Stimulated activated CD4-positive, alpha-beta T cell treated with anti-CD3 and anti-CD28 coated beads, TNF-alpha, amount 100 ng/mL, for 1 hour (primary cell): Measurements from ENCODE around the gene ESYT3.

Experiments
- DNase-seq, 3 donors: peaks; one replicate each; pipeline ENCODE4 v3.0.0-alpha.2; 2020; ENCODE audit warnings: low read depth in 3 of 3, low spot score in 1 of 3

ESYT3 gene

DNA sequence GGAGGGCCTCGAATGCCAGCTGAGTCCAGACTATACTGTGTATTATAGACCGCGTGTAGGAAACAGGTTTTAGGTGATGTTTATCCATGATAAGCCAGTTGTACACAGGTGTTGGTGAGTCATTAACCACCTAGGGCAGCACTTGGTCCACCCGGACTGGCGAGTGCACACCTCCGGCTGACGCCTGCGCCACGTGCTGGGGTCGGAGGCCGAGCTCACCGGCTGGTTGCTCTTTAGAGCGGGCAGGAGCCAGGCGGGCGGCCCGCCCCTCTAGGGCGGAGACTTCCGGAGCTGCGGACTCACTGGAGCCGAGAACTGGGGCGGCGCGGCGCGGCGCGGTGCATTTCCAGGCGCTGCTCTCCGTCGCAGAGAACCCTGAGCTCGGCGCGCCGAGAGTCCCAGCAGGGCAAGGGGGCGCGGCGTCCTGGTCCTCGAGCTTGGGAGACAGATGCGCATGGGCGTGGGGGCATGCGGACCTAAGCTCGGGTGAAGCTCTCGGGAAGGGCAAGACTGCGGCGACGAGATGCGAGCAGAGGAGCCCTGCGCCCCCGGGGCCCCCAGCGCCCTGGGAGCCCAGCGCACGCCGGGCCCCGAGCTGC lies at the start of gene ESYT3:
Gene ESYT3 (plus strand): TSS at position 341 of the 599 bp plus-strand sequence. CDS start 183 bp downstream, at position 524.
- peak in 1 of 3 donors; percentile 11 for DNase-seq

DNA sequence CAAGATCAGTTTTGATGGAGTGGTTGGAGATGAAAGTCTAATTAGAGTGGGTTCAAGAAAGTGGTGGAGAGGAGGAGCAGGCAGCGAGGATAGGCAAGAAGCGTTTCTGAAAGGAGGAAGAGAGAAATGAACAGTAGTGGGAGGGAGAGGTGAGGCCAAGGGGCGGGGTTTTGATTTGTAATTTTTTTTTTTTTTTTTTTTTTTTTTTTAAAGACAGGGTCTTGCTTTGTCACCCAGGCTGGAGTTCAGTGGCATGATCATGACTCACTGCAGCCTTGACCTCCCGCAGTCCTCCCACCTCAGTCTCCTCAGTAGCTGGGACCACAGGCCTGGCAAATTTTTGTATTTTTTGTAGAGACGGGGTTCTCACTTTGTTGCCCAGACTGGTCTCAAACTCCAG lies 49.4 kb upstream of the ESYT3 start:
- no peak for DNase-seq

GRCh38 chr3:138389144-138389601 lies 45.2 kb upstream of the ESYT3 start:
- DNase-seq = no peak

DNA sequence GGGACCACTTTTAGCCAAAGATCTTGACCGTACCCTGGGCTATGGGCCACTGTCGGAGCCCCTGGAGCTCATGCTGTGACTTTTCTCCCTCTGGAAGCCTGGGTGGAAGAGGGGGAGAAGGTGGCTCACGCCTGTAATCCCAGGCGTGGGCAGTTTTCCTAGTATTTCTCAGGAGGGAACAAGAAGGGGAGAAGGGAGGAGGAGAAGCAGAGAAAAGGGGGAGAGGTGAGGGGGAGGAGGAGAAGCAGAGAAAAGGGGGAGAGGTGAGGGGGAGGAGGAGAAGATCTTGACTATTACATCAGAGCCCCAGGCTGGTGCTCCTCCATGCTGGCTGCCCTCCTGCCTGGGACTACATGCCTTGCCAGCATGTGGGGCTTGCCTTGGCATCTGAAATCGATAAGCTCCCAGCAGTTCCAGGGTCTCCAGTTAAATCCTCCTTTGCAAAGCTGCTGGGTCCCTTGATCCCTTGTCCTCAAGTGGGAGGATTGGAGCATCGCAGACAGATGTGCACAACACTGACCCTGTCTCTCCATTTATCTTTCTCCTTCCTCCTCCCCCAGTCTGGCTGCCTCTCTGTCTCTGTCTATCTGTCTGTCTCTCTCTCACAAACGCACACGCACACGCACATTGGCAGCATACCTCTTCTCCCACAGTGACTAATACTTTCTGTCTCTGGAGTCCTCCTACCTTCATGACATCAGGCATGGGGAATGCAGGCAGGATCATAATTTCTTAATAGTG lies 44.4 kb upstream of the ESYT3 start:
- no peak for DNase-seq

- DNase-seq = no peak
Measured at GRCh38 chr3:138390582-138390932, 43.9 kb upstream of the ESYT3 start.

DNA sequence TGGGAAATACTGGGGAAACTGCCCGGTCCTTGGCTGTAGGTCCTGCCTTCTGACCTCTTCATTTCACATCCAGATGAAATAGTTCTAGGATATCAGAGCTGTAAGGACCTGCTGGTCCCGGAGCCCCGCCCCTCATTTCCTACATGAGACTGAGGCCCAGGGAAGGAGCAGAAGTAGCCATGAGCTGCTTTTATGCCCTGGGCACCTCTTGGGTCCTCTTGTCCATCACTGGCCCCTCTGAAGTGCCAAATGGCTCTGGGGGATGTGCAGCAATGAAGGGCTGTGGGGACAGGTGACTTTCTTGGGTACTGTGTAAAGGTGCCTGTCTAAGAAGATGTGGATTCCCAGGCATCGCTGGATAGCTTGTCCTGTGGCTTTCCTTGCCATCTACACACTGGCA lies 40.3 kb upstream of the ESYT3 start:
- no peak for DNase-seq

GRCh38 chr3:138394686-138395085 lies 39.7 kb upstream of the ESYT3 start:
- no peak for DNase-seq

DNA sequence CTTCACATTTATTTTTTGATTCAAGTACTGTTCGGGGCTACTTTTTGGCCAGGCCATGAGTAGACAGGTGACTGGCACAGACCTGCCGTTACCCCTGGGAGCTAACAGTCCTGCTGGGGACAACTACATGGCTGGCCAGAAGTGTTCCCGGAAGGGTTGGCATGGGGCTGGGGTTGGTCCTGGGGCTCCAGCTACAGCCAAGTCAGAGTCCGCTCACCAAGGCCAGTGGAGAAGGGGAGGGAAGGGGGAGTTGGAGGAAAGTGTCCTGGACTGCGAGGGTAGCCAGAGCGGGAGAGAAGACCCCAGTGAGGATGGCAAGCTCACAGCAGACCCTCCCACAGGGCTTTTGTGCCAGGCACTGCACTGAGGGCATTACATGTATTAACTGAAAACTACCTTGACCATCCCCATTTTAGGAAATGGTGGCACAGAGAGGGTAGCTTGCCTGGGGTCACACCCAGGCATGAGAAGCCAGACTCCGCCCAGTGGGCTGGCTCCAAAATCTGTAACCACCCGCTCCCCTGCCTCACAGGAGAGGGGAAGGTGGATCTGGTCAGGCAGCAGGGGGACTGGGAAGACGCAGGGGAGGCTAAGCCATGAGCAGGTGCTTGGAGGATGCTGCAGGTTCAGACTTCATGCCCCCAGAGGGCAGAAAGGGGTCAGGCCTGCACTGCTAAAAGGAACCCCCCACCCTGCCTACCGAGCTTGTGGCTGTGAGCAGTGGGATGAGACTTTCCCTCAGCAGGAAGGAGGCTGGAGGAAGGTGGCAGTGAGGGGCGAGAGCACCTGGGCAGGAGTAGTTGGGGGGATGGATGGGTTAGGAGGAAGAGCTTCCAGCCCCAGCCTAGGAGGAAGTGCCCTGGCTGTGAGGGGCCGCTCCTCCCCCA lies 38.3 kb upstream of the ESYT3 start:
- no peak for DNase-seq

DNA sequence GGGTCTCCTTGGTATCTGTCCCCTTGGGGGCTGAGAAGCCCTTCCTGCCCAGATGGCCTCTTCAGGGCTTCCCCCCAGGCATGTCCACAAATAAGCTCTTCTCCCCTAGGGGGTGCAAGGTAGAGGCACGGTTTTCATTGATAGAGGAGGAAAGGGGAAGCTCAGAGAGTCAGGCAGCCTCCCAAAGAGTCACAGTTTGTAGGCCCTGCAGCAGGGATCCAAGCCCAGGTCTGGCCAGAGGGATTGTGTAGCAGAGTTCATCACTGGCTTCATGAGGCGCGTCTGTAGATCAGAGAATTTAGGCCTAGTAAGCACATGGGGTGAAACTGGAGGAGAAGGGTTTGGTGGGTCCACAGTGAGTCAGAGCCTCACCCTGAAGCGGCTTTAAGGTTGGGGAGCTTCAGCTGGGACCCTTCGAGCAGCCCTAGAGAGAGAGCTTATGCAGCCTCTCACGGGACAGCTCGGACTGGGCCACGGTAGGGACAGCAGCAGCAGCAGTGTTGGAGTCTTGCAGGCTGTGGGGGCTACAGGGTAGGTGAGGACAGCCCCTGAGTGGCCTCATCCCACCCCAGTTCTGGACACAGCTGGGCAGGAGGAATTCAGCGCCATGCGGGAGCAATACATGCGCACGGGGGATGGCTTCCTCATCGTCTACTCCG lies 37.5 kb upstream of the ESYT3 start:
- no peak for DNase-seq

- DNase-seq = no peak
Measured at GRCh38 chr3:138397983-138398382, 36.4 kb upstream of the ESYT3 start.

DNA sequence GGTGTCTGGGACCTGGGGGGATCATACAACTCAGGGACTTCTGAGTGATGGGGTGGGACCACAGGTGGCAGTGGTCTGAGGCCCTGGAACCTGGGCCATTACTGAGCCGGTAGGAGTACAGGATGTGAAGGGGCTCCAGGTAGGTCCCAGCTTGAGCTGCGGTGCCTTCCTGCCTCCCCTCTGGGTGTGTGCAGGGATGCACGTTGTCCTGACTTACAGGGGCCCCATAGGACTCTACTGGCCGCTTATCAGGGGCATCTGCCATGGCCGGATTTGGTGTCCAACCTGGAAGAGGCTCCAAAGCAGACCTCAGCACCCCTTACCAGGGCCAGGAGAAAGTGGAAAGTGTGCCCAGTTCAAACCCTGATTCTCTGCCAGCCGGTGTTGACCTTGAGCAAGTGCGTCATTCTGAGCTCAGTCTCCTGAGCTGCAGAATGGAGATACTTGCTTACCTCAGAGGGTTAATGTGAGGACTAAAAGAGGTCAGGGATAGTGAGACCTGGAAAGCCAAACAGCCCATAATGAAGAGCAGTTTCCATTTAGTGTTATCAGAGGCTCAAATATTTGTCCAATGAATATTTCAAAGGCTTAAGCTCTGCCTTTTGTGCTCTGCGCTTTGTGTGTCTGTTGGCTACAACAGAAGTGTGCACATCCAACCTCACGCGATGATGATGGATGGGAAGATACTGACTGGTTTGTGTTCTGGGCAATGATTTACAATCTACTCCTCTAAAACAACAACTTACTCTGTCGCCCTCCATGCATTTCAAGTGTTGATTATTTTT lies 35.4 kb upstream of the ESYT3 start:
- DNase-seq = no peak

DNA sequence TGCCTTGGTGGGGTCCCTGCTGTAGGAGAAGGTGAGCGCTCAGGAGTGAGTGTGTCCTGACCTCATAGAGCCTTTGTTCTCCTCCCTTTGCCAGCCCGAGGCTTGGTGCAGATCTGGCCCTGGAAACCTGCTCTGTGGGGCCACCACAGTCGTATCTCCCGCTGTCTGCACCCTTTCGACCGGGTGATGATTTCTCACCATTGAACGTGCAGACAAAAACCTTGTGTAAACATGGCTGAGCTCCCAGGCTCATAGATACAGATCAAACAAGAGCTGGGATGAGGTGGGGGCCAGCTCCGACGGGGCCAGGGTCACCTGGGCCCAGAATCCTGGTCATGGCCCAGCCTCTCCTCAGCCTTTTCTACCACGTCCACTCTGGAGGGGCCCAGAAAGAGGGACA lies 34.6 kb upstream of the ESYT3 start:
- DNase-seq = no peak

- no peak for DNase-seq
Measured at GRCh38 chr3:138400651-138401070, 33.8 kb upstream of the ESYT3 start.

DNA sequence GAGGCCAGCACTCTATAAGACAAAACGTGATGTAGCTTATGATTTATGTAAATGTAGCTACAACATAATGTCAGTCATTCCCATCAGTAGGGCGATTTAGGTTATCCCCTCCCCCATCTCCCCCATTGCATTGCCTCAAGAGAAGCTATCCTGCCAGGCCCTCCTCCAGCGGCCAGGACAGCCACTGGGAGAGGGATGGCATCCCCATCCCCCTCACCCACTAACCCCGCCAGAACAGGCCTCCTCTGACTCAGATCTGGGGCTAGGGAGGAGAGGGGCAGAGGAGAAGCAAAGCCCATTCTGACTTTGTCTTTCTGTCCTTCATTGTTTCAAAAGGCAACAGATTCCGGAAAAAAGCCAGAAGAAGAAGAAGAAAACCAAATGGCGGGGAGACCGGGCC lies 32.6 kb upstream of the ESYT3 start:
- DNase-seq = no peak

DNA sequence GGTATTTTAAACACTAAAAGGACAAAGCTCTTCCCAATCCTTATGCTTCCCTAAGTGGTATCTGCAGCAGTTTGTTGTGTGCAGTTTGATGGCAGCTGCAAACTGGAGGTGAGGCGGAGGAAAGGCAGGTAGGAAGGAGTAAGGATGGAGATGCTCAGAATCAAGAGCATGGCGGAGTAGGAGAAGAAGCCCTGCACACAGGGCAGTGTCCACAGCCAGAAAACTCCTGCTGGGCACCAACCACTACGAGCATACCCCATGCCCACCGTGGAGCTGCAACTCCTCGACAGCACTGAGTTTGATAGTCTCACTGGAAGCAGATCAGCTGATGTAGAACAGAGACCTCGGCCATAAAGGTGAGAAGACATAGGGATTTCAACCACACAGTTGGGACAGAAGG lies 30.3 kb upstream of the ESYT3 start:
- no peak for DNase-seq

DNA sequence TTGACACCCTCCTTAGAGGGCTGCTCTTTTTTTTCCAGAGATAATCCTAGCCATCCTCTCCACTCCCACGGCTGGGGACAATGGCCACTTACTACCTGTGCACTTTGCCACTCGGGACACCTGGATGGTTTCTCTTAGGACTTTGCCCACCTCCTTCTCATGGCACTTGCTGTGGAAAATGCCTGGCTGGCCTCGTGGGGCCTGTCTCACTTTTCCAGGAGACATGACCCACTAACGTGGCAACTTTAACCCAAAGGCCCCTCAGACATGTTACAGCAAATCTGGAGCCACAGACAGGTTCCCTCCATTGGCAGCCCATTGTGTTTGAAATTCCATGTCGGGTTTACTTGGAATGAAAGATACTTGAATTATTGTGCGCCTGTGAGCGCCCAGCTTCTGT lies 29.4 kb upstream of the ESYT3 start:
- no peak for DNase-seq

DNA sequence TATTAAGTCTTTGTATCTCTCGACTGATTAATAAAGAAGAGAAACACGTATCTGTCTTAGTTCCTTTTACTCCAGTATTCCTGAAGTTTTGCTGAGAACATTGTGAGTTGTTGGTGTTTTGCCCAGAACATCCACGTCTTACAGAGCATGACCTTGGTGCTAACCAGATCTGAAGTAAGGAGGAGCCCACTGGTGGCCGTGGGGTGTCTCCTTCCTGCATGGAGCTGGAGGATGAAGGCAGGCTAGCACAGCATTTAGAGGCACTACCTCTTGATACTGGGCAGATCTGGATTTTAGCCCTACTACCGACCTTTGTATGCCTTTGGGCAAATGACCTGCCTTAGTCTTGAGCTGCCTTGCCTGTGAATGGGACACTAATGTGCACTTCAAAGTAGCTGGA lies 28.9 kb upstream of the ESYT3 start:
- DNase-seq = no peak

DNA sequence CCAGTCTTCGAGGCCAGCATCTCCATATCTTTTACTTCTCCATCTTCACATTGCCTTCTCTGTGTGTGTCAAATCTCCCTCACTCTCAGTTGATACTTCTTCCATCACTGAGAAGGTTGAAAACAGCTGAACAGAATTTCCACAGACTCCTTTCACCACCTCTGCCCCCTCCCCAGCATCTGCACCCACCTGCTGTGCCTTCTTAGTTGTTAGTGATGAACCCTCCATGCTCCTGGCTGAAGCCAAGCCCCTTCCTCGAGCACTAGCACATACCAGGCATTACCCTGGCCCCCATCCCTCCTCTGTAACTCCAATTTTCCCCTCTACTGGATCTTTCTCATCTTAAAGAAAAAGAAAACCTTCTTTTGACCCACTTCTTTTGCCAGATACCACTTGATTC lies 27.8 kb upstream of the ESYT3 start:
- DNase-seq = no peak

GRCh38 chr3:138407236-138407907 lies 27.0 kb upstream of the ESYT3 start:
- DNase-seq = no peak
